Skin epidermis (tissue), 12 donors: ENCODE data around the gene IMP4.

Source experiments
- H3K27ac ChIP-seq, 21 experiments: fragments of 200-600 bp; sonication (generic) in 11 of 21; one replicate each; pipeline ENCODE4 v1.5.0; 2020; ENCODE audit warnings: mild to moderate bottlenecking in 3 of 21, inconsistent platforms in 2 of 21, moderate library complexity in 2 of 21
- H3K4me3 ChIP-seq, 7 experiments: fragments of 200-600 bp; sonication (generic) in 2 of 7; one replicate each; pipeline ENCODE4 v1.5.0; 2020; ENCODE audit warnings: inconsistent platforms in 2 of 7, mild to moderate bottlenecking in 2 of 7, moderate library complexity in 1 of 7

Gene IMP4

DNA sequence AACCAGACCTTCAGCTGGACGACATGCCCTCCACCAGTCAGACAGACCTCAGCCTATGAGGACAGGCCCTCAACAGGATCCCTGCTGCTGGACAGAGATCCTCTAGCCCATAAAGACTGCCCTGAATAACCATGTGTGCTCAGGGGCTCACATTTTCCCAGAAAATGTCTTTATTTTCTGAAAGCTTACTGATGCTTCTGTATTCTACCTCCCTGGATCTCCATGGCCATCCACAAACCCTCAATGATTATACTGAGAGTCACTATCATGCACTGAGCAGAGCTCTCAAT lies 11.4 kb downstream of the IMP4 start:
- Histone ChIP-seq H3K27ac (no peak overlapping the region), H3K4me3 (no peak overlapping the region)

DNA sequence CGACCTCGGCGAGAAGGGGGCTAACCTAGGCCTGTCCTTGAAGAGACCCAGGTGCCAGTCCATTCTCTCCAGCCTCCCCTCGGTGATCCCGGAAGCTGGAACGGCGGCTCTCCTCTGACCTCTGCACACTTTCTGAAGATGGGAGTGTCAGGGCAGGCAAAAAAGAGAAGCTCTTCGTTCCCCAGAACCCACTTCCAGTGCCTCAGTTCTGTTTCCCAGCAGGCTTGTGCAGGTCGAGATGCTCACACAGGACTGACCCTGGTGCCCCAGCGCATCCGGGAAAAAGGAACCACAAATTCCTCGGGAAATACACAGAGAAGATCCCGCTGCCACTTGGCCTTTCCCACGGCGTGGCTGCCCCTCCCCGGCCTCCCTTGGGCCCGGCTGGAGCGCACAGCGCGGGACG lies 12.5 kb downstream of the IMP4 start:
- Histone ChIP-seq H3K4me3 (peak overlapping the region; percentile 54 to 84 (median 73)), H3K27ac (peak overlapping the region; percentile 61 to 87 (median 82))

DNA sequence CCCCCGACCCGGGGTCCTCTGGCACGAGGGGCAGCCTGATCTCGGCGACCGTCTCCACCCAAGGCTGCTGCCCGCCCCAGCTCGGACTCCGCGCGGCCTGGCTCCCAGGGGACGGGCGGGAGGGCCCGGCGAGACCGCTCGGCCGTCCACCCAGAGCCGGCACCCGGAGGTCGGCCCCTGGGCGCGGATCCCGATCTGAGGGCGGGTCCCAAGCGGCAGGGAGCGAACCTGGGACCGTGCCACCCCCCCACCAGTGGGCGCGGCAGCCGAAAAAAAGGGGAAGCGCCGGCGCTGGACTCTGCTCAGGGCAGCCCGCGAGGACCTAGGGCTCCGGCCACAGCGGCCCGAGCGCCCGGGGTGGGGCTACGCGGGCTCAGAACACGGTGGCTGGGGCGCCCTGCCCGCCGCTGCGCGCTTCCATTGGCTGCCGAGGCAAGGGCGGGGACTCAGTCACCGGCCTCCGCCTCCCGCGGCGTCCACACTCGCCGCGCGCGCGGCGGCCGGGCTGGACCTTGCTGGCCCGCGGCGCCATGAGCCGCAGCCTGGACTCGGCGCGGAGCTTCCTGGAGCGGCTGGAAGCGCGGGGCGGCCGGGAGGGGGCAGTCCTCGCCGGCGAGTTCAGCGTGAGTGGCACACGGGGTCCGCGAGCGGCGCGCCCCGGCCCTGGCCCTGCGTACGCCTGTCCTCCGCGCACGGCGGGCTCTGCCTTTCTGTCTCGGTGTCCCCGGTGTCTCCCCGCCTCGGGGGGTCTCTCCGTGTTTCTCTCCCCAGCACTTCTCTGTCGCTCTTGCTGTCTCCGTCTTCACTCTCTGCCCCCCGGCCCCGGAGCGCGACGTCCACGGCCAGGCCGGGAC lies 13.1 kb downstream of the IMP4 start, which contains the start of gene PTPN18:
TSS of gene PTPN18 (plus strand) at position 479 of the 854 bp plus-strand sequence. CDS start at position 531, 52 bp downstream.
- peak within 1 kb of the TSS; percentile 61 to 87 (median 82) for H3K27ac ChIP-seq

DNA sequence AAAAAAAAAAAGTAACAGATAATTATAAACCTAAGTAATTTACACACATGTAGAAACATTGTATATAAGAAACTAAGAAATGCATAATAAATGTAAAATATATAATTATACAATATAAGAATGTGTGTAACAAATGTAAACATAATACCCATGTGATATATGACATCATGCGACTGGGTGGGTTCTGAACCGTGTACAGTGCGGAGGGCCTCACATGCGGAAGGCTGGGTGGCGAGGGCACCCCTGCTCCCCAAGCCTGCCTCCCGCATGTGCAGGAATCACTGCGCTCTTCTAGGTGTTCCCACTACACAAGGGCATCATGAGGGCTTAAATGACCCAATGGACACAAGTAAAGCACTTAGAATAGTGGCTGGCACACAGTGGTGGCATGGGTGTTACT lies 15.2 kb downstream of the IMP4 start:
- Histone ChIP-seq H3K4me3 (no peak overlapping the region), H3K27ac (no peak overlapping the region)

More for the DNA sequence above, 13.1 kb downstream of the IMP4 start, which contains the start of gene PTPN18:
- H3K4me3 ChIP-seq: peak within 1 kb of the TSS; percentile 54 to 84 (median 73)

DNA sequence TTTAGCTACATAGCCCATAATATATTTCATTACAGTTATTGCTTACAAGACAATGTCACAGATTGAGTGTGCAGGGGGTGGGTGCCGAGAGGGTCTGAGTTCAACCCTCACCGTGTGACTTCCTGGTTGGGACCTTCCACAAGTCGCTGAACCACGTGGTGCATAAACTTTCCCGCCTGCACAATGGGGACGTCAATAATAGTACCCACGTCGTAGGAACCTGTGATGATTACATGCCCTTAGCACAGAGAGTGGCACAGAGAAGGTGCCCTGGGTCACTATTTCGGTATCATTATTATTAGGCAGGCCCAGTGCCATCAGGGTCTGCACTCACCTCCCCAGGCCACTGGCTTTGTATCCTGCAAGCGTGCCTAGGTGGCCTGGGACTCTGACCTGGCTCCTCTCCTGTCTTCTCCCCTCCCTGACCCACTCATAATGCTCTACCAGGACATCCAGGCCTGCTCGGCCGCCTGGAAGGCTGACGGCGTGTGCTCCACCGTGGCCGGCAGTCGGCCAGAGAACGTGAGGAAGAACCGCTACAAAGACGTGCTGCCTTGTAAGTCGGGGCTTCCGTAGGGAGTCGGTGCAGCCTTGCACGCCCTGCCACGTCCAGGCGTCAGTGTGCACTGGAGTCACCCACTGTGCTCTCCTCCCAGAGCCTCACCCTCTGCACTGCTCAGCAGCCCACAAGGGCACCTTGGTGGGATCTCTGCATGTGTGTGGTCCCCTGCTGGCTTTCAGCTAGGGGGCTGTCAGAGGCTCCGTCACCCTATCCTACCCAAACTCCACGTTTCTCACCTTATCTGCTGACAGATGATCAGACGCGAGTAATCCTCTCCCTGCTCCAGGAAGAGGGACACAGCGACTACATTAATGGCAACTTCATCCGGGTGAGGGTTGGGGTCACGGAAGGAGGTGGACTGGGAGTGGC lies 16.0 kb downstream of the IMP4 start:
- H3K4me3 ChIP-seq: no peak overlapping the region
- no peak overlapping the region for H3K27ac ChIP-seq

DNA sequence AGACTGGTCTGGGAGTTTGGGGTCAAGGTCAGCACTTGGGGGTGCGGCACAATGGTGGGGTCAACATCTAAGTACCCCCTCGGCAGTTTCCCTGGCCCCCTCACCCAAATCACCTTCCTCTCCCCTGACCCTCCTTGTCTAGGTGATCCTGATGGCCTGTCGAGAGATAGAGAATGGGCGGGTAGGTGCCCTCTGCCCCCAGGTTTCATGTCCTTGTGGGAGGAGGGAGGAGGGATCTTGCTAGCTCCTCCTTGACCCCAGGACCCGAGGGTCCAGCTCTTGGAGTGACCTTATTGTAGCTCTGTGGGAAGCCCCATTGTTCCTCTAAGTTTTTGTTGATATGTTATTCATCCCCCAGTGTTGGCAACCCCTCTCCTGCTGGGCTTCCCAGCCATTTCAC lies 16.8 kb downstream of the IMP4 start:
- Histone ChIP-seq H3K4me3 (no peak overlapping the region), H3K27ac (no peak overlapping the region)

DNA sequence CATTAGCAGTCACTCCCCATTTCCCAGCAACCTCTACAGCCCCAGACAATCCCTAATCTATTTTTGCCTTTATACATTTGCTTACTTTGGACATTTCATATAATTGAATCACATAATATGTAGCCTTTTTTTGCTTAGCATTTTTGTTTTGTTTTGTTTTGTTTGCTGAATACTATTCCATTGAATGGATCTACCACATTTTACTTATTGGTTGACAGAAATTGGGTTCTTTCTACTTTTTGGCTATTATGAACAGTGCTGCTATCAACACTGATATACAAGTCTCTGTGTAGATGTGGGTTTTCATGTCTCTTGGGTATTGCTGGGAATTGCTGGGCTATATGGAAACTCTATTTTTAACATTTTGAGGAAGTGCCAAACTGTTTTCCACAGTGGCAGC lies 20.8 kb downstream of the IMP4 start:
- Histone ChIP-seq H3K4me3 (no peak overlapping the region), H3K27ac (no peak overlapping the region)

DNA sequence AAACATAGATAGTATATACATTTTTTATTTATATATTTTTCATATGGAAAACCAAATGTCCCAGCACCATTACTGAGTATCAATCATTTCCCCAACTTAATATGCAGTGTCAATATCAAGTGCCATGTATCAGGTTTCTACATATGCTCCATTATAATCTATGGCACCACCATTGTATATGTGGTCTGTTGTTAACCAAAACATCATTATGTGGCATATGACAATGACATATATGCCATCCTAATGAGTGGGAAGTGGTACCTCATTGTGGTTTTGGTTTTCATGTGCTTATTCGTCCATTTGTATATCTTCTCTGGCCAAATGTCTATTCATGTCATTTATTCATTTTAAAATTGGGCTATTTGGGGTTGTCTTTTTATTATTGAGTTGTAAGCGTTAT lies 22.4 kb downstream of the IMP4 start:
- Histone ChIP-seq H3K27ac (no peak overlapping the region), H3K4me3 (no peak overlapping the region)

DNA sequence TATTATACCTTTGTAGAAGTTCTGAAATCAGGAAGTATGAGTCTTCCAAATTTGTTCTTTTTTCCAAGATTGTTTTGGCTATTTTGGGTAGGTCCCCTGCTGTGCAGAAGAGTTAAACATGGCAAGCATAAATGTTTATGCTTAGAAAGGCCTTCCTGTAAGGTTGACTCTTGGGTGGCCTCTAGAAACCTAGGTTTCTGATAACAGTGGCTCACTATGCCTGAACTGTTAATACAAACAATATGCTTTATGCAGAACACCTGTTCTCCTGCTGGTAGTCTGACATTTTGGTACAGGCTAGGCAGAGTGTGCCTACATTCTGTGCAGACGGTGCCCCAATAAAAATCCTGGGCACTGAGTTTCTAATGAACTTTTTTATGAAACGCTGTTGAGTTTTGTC lies 23.3 kb downstream of the IMP4 start:
- Histone ChIP-seq H3K27ac (no peak overlapping the region), H3K4me3 (no peak overlapping the region)

DNA sequence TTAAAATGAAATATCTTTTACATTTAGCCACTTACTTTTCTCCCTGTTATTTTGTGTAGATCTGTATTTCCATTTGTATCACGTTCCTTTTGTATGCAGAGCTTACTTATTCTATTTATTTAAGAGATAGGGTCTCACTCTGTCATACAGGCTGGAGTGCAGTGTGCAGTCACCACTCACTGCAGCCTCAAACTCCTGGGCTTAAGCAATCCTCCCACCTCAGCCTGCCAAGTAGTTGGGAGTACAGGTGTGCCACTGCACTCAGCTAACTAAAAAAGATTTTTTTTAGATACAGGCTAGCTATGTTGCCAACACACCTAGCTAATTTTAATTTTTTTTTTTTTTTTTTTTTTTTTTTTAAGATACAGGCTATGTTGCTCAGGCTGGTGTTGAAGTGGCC lies 24.0 kb downstream of the IMP4 start:
- Histone ChIP-seq H3K27ac (no peak overlapping the region), H3K4me3 (no peak overlapping the region)

DNA sequence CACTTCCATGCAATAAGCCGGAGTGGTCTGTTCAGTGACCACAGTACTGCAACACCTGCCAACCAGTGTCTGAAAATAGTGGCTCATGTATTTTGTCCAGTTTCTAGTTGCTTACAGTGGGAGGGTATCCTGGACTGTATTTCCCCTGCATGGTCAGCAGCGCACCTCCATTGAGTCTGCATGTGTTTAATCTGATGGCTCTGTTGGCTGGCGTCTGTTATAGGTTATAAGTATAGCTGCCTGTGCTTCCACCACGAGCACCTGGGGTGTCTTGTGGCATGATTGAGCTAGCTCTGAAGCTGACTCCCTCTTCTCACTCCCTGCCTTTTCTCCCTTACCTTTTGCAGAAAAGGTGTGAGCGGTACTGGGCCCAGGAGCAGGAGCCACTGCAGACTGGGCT lies 26.1 kb downstream of the IMP4 start:
- no peak overlapping the region for H3K27ac ChIP-seq
- no peak overlapping the region for H3K4me3 ChIP-seq

DNA sequence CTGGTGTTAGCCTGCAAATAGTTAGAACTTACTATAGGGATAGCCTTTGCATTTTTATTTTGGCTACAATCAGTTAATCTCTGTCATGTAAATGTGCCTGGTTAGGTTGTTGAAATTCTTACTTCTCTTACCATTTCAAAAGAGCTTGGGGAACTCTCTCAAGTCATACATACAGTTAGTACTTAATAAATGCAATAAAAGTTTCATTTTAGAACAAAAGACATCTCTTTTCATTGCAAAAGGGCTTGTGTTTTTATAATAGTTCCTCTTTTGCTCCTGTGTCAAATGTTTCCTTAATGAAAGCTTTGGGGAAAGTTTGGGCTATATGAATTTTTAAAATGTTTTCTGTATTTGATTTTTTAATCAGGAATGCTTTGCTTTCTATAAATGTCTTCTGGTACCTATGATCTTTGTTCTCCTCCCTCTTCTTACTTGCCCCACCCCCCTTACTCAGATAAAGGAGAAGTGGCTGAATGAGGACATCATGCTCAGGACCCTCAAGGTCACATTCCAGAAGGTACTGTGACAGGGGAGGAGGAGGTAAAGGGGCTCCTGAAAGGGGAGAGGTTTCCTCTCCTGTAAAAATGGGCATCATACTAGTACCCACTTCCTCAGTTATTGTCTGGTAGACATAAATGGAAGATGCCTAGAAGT lies 26.7 kb downstream of the IMP4 start:
- H3K4me3 ChIP-seq: no peak overlapping the region
- H3K27ac ChIP-seq: peak overlapping the region in 1 of 21 experiments; percentile 97

DNA sequence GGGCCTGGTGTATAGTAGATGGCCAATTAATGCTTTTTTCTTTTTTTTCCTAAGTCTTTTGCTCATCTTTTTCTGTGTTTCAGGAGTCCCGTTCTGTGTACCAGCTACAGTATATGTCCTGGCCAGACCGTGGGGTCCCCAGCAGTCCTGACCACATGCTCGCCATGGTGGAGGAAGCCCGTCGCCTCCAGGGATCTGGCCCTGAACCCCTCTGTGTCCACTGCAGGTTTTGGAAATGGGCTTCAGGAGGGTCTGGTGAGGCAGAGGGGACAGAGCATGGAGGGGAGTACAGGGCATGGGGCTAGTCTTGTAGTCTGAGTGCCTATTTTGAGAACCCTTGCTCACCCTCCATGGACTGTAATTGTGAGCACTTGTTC lies 27.3 kb downstream of the IMP4 start:
- Histone ChIP-seq H3K4me3 (no peak overlapping the region), H3K27ac (peak overlapping the region in 2 of 21 experiments; percentile 0 to 97)

DNA sequence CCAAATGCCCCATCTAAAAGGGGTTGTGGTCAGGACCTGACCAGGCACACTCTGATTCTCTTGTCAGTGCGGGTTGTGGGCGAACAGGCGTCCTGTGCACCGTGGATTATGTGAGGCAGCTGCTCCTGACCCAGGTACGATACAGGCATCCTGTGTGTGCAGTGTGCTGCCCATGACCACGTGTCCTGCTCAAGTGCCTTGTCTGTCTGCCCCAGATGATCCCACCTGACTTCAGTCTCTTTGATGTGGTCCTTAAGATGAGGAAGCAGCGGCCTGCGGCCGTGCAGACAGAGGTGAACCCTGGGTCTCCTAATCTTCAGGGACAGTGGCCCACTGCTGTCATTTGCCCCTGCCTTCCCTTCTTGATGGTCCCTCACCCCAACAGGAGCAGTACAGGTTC lies 27.8 kb downstream of the IMP4 start:
- Histone ChIP-seq H3K4me3 (no peak overlapping the region), H3K27ac (peak overlapping the region in 8 of 21 experiments; percentile 0 to 97 (median 88))

DNA sequence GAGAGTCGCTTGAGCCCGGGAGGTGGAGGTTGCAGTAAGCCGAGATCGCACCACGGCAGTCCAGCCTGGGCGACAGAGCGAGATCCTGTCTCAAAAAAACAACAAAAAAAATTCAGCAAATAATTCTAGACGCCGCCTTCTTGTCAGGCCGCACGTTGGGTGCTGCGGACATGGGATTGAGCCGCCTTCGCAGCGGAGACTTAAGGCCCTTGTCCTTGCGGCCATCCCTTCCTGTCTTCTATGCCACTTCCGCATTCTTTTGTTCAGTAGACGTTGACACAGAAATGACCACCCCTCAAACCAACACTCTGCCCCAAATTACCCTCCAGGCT lies 29.0 kb downstream of the IMP4 start:
- peak overlapping the region; percentile 7 to 97 (median 88) for H3K27ac ChIP-seq
- peak overlapping the region; percentile 59 to 76 (median 68) for H3K4me3 ChIP-seq

DNA sequence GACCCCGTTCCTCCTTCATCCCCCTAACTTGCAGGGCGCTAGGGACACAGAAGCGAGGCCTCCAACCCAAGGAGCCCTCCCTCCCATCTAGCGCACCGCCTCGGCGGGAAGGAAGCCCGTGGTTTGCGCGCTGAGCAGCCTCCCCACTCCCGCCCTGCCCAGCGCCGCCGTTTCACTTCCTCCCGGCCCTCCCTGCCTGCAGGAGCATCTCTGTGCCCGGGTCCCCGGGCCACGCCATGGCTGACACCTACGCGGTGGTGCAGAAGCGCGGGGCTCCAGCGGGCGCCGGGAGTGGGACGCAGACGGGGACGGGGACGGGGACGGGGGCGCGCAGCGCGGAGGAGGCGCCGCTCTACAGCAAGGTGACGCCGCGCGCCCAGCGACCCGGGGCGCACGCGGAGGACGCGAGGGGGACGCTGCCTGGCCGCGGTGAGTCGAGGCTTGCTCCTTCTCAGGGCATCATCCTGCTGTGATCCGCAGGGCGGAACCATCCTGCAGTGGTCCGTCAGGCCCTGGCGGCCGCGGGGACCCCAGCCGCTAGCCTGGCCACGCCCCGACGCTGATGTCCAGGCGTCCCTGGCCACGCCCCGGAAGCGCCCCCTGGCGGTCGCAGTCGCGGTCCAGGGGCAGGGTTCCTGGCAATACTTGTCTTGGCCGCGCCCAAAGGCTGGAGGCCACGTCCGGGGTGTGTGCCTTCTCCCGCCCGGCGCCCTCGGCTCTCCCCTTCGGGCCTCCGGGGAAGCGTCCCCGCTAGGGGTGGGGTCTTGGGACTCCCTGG lies 29.5 kb downstream of the IMP4 start:
- peak overlapping the region; percentile 59 to 76 (median 68) for H3K4me3 ChIP-seq
- peak overlapping the region; percentile 7 to 97 (median 88) for H3K27ac ChIP-seq

DNA sequence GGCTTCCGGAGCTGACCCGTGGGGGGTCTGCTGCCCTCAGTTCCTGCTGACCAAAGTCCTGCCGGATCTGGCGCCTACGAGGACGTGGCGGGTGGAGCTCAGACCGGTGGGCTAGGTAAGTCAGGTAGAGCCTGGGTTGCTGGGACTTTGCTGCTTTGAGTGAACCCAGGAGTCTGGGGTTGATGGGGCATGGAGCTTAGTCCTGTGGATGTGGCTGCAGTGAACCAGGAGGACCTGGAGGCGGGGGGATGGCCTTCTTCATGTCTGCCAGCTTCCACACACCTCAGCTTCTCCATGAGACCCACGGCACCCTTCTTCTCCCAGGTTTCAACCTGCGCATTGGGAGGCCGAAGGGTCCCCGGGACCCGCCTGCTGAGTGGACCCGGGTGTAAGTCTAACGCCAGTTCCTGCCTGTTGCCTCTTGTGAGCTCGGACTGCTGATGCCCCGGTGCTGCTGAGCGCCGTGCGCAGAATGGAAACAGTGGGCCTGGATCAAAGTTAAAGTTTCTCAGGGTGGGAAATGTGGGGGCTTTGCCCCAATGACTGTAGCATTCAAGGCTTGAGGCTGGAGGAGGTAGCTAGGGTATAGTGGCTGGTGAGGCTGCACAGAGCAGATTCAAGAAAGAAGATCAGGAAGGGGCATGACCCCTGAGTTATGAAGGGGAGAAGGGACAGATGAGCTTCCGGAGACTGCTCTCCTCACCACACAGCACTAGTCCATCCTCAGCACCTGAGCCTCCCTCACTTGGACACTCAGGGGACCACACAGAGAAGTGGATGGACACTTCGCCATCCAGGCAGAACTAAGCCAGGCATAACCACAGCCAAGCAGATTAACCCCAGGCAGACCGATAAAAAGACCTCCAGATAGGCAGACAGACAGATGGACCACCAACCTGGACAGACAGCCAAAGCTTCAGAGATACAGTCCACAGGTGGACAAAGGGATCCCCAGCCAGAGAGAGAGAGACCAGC lies 30.4 kb downstream of the IMP4 start:
- Histone ChIP-seq H3K4me3 (peak overlapping the region; percentile 59 to 76 (median 68)), H3K27ac (peak overlapping the region; percentile 7 to 97 (median 88))

DNA sequence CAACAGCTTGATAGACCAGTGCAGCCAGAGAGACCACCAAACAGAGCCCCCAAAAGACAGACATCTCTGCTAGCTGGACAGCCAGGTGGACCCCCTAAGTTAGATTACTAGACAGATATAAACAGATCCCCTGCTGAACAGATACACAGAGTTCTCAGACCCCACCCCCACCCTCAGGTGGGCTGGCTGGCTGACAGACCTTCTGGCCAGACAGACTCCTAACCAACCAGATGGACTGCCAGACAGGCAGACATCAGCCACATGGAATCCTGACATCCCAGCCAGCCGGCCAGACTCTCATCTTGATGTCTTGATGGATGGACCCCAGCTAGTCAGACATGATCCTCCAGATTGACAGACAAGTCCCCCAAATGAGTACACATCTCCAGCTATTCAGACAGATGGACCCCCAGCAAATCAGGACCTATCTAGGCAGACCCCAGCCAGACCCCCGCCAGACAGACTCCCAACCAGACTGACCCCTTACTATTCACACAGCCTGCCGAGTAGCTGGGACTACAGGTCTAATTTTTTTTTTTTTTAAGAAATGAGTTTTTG lies 31.2 kb downstream of the IMP4 start:
- H3K4me3 ChIP-seq: no peak overlapping the region
- H3K27ac ChIP-seq: peak overlapping the region in 1 of 21 experiments; percentile 97
